HFF-Myc (cell line): ENCODE data around the gene HDAC5.

Experiments
- DNase-seq: peaks from one replicate; pipeline ENCODE4 v3.0.0-alpha.2; 2011; ENCODE audit warnings: low read depth; ENCODE audit errors: extremely low read depth
- H3K4me3 ChIP-seq: replicated peaks from 2 replicates; pipeline ENCODE4 v1.5.1; 2011; ENCODE audit warnings: low read depth, mild to moderate bottlenecking, control low read depth, low read length
- TF ChIP-seq, protein P1 (sequence below): IDR thresholded peaks from 2 replicates; pipeline ENCODE4 v1.5.1; 2012; ENCODE audit warnings: mild to moderate bottlenecking, low read depth, low read length, control low read depth; ENCODE audit errors: missing control alignments

The HDAC5 gene

DNA sequence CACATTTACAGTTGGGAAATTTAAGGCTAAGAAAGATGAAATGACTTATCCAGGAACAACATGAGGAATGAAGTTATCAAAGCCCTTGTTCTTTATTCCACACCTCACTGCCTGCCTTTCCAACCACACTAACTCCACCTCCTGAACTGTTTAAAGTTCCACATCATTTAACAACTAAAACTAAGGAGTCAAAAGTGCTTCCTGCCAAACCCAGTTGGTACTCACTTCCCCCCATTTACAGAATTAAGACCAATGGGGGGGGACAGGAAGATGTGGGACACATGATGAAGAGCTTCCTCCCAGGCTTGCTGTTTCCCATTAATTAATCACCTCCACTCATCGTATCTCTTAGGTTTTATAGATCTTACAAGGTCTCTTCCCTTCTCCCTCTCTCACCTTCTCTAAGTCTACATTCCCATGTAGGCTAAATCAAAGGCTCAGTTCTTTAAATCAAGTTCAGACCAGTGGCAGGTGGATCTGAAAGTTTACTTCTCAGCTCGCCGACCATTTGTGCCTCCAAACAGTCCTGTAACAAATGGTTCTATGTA, 89.5 kb downstream of the HDAC5 start:
- DNase-seq, result no peak
- H3K4me3 ChIP-seq, result no peak overlapping the region
- TF ChIP-seq, protein P1, sequence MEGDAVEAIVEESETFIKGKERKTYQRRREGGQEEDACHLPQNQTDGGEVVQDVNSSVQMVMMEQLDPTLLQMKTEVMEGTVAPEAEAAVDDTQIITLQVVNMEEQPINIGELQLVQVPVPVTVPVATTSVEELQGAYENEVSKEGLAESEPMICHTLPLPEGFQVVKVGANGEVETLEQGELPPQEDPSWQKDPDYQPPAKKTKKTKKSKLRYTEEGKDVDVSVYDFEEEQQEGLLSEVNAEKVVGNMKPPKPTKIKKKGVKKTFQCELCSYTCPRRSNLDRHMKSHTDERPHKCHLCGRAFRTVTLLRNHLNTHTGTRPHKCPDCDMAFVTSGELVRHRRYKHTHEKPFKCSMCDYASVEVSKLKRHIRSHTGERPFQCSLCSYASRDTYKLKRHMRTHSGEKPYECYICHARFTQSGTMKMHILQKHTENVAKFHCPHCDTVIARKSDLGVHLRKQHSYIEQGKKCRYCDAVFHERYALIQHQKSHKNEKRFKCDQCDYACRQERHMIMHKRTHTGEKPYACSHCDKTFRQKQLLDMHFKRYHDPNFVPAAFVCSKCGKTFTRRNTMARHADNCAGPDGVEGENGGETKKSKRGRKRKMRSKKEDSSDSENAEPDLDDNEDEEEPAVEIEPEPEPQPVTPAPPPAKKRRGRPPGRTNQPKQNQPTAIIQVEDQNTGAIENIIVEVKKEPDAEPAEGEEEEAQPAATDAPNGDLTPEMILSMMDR, result no peak

DNA sequence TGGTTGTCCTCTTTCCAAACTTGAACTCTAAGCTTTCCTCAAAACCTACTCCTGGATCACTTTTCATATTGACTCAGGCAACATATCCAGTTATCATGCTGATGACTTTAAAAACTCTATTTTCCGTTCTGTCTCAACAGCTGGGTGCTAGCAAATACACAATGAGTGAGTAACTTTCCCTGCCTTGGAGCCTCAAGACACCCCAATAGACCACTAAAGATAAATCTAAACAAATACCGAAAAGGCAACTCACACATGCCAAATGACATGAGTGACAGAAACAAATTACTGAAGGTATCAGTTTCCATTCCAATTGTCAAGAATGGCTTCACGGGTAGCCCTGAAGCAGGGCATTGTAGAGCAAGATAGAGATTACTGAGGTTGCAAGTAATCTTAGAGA, 93.0 kb downstream of the HDAC5 start:
- TF ChIP-seq, protein P1, result no peak

DNA sequence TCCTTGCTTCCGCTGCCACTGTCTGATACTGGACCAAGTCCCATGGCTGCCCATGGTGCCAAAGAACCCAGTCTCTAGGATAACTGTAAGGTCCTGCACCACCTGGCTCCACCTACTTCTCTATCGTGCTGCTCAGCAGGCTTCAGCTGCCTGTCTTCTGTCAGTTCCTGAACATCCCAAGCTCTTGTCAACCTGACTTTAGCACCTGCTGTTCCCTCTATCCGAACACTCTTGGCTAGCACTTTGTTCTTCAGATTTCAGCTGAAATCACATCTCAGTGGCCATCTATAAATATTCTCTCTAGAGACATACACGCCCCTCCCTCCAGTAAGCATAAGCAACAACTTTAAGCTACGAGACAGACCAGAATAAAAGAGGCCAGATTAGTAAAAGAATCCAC, 93.7 kb downstream of the HDAC5 start:
- TF ChIP-seq, protein P1, result no peak
- DNase-seq, result no peak
- H3K4me3 ChIP-seq, result no peak overlapping the region

More for the DNA sequence above, 93.0 kb downstream of the HDAC5 start:
- DNase-seq, result no peak
- no peak overlapping the region for H3K4me3 ChIP-seq
